Neural cell (in vitro differentiated cells): Measurements from ENCODE around the gene KLRB1. TPM values are rescaled to one million over a fixed set of nuclear protein-coding genes. Genes with fewer than 3 reads are reported as not detected.

ENCODE experiments used
- H2AFZ ChIP-seq: fragments of 200-600, 300-800 bp; sonication (generic), shearing (Covaris generic); 2 replicates; pipeline ENCODE4 v1.6.0; 2014; ENCODE audit warnings: low read depth, mild to moderate bottlenecking, antibody characterized with exemption, low read length, moderate library complexity
- H3F3A ChIP-seq: fragments of 200-600 bp; shearing (Covaris generic); 2 replicates; pipeline ENCODE4 v1.6.1; 2016; ENCODE audit warnings: mild to moderate bottlenecking, moderate library complexity, mixed read lengths, antibody characterized with exemption, low read length; ENCODE audit not compliant: insufficient read depth, poor library complexity, severe bottlenecking
- H3K27ac ChIP-seq: fragments of 200-600, 300-800 bp; sonication (generic), shearing (Covaris generic); 2 replicates; pipeline ENCODE4 v1.5.1; 2014; ENCODE audit warnings: mild to moderate bottlenecking, low read length, moderate library complexity
- H3K27me3 ChIP-seq: fragments of 300-800, 200-600 bp; sonication (generic), shearing (Covaris generic); 2 replicates; pipeline ENCODE4 v1.6.0; 2014; ENCODE audit warnings: mild to moderate bottlenecking, low read depth, low read length, moderate library complexity; ENCODE audit not compliant: insufficient read depth
- H3K36me3 ChIP-seq: fragments of 300-800, 200-600 bp; sonication (generic), shearing (Covaris generic); 2 replicates; pipeline ENCODE4 v1.5.1; 2014; ENCODE audit warnings: mild to moderate bottlenecking, antibody characterized with exemption, low read length, moderate library complexity; ENCODE audit not compliant: insufficient read depth
- H3K4me2 ChIP-seq: fragments of 300-800, 200-600 bp; sonication (generic), shearing (Covaris generic); 2 replicates; pipeline ENCODE4 v1.6.0; 2014; ENCODE audit warnings: mild to moderate bottlenecking, low read length
- H3K4me3 ChIP-seq: fragments of 300-800, 200-600 bp; sonication (generic), shearing (Covaris generic); 2 replicates; pipeline ENCODE4 v1.5.1; 2014; ENCODE audit warnings: mild to moderate bottlenecking, low read length, moderate library complexity
- H3K79me2 ChIP-seq: fragments of 200-600 bp; shearing (Covaris generic); replicated peaks from 2 replicates; pipeline ENCODE4 v1.6.0; 2014; ENCODE audit warnings: mild to moderate bottlenecking, low read length, moderate library complexity; ENCODE audit not compliant: insufficient read depth
- H3K9ac ChIP-seq: fragments of 300-800, 200-600 bp; sonication (generic), shearing (Covaris generic); 2 replicates; pipeline ENCODE4 v1.6.1; 2016; ENCODE audit warnings: mild to moderate bottlenecking, low read length, mixed read lengths
- H3K9me2 ChIP-seq: fragments of 200-600 bp; shearing (Covaris generic); 2 replicates; pipeline ENCODE4 v1.6.1; 2016; ENCODE audit warnings: mild to moderate bottlenecking, low read length, mixed read lengths; ENCODE audit not compliant: insufficient read depth
- H3K9me3 ChIP-seq: fragments of 200-600, 300-800 bp; sonication (generic), shearing (Covaris generic); 2 replicates; pipeline ENCODE4 v1.6.1; 2016; ENCODE audit warnings: mild to moderate bottlenecking, mixed run types, low read length, moderate library complexity, mixed read lengths
- H4K20me1 ChIP-seq: fragments of 200-600 bp; shearing (Covaris generic); 2 replicates; pipeline ENCODE4 v1.6.1; 2016; ENCODE audit warnings: mild to moderate bottlenecking, mixed run types; ENCODE audit not compliant: insufficient read depth
- CTCF ChIP-seq: fragments of 450-650 bp; IDR thresholded peaks from 2 replicates; pipeline ENCODE4 v1.5.1; 2014; ENCODE audit warnings: antibody characterized with exemption, mild to moderate bottlenecking, moderate library complexity; ENCODE audit not compliant: poor library complexity, severe bottlenecking
- EP300 ChIP-seq: fragments of 450-650 bp; conservative IDR thresholded peaks from 2 replicates; pipeline ENCODE4 v1.6.1; 2014; ENCODE audit warnings: antibody characterized with exemption, mild to moderate bottlenecking, moderate library complexity; ENCODE audit not compliant: poor library complexity, severe bottlenecking
- EZH2 ChIP-seq: fragments of 200-600, 300-800 bp; shearing (Covaris generic), sonication (generic); IDR thresholded peaks from 2 replicates; pipeline ENCODE4 v1.6.1; 2014; ENCODE audit warnings: antibody characterized with exemption, low read length, borderline replicate concordance, mild to moderate bottlenecking; ENCODE audit not compliant: insufficient read depth, poor library complexity, severe bottlenecking
- MXI1 ChIP-seq: fragments of 450-650 bp; conservative IDR thresholded peaks from 2 replicates; pipeline ENCODE4 v1.6.1; 2014; ENCODE audit warnings: antibody characterized with exemption, mild to moderate bottlenecking; ENCODE audit not compliant: poor library complexity, severe bottlenecking
- POLR2AphosphoS5 ChIP-seq: IDR thresholded peaks from 2 replicates; pipeline ENCODE4 v1.6.1; 2012
- RAD21 ChIP-seq: fragments of 450-650 bp; conservative IDR thresholded peaks from 2 replicates; pipeline ENCODE4 v1.6.1; 2014; ENCODE audit warnings: antibody characterized with exemption, mild to moderate bottlenecking, moderate library complexity
- SMC3 ChIP-seq: fragments of 450-650 bp; conservative IDR thresholded peaks from 2 replicates; pipeline ENCODE4 v1.6.1; 2014; ENCODE audit warnings: antibody characterized with exemption, mild to moderate bottlenecking, moderate library complexity; ENCODE audit not compliant: poor library complexity
- TAF1 ChIP-seq: IDR thresholded peaks from 2 replicates; pipeline ENCODE4 v1.6.1; 2012; ENCODE audit warnings: low read depth
- polyA plus RNA-seq: library from polyadenylated mRNA; depleted of rRNA; stranded (reverse); fragments of >200 nt; gene quantifications from 2 replicates; pipeline ENCODE4 v1.2.3, GENCODE V29; 2014
- TF ChIP-seq, protein P1 (sequence below): IDR thresholded peaks from 2 replicates; pipeline ENCODE4 v1.6.1; 2012; ENCODE audit warnings: borderline replicate concordance

The KLRB1 gene
- polyA plus RNA-seq, 1 donor from 2014 or later, result not detected

- Histone ChIP-seq H2AFZ (no peak overlapping the region), H3K4me3 (no peak overlapping the region), H3K79me2 (no peaks in the 10 kb centered on the region), H3K4me2 (no peak overlapping the region), H3K9me2 (no peaks in the 10 kb centered on the region), H4K20me1 (no peaks in the 10 kb centered on the region), H3K27me3 (no peaks in the 10 kb centered on the region), H3K9ac (no peak overlapping the region), H3K9me3 (no peaks in the 10 kb centered on the region), H3F3A (no peaks in the 10 kb centered on the region), H3K36me3 (no peaks in the 10 kb centered on the region), H3K27ac (no peak overlapping the region)
- TF ChIP-seq EP300 (no peak), EZH2 (no peak), SMC3 (no peak), POLR2AphosphoS5 (no peak), TAF1 (no peak), CTCF (no peak), RAD21 (no peak), MXI1 (no peak)
- TF ChIP-seq, protein P1, sequence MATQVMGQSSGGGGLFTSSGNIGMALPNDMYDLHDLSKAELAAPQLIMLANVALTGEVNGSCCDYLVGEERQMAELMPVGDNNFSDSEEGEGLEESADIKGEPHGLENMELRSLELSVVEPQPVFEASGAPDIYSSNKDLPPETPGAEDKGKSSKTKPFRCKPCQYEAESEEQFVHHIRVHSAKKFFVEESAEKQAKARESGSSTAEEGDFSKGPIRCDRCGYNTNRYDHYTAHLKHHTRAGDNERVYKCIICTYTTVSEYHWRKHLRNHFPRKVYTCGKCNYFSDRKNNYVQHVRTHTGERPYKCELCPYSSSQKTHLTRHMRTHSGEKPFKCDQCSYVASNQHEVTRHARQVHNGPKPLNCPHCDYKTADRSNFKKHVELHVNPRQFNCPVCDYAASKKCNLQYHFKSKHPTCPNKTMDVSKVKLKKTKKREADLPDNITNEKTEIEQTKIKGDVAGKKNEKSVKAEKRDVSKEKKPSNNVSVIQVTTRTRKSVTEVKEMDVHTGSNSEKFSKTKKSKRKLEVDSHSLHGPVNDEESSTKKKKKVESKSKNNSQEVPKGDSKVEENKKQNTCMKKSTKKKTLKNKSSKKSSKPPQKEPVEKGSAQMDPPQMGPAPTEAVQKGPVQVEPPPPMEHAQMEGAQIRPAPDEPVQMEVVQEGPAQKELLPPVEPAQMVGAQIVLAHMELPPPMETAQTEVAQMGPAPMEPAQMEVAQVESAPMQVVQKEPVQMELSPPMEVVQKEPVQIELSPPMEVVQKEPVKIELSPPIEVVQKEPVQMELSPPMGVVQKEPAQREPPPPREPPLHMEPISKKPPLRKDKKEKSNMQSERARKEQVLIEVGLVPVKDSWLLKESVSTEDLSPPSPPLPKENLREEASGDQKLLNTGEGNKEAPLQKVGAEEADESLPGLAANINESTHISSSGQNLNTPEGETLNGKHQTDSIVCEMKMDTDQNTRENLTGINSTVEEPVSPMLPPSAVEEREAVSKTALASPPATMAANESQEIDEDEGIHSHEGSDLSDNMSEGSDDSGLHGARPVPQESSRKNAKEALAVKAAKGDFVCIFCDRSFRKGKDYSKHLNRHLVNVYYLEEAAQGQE, result no peak
Measured at GRCh38 chr12:9642606-9643265, 35.0 kb upstream of the KLRB1 start.

GRCh38 chr12:9640024-9640423 is 32.3 kb upstream of the KLRB1 start:
- Histone ChIP-seq H3K36me3 (no peaks in the 10 kb centered on the region), H3K9me2 (no peaks in the 10 kb centered on the region), H3K9ac (no peak overlapping the region), H2AFZ (no peak overlapping the region), H3K9me3 (no peaks in the 10 kb centered on the region), H3K27ac (no peak overlapping the region), H4K20me1 (no peaks in the 10 kb centered on the region), H3K79me2 (no peaks in the 10 kb centered on the region), H3K4me2 (no peak overlapping the region), H3F3A (no peaks in the 10 kb centered on the region), H3K4me3 (no peak overlapping the region), H3K27me3 (no peaks in the 10 kb centered on the region)
- TF ChIP-seq MXI1 (no peak), EP300 (no peak), CTCF (no peak), TAF1 (no peak), RAD21 (no peak), EZH2 (no peak), SMC3 (no peak), POLR2AphosphoS5 (no peak)
- TF ChIP-seq, protein P1, result no peak
